Stimulated activated CD8-positive, alpha-beta memory T cell treated with anti-CD3 and anti-CD28 coated beads, Interleukin-2, amount 100 ng/mL, for 48 hours (primary cell): ENCODE results near the gene MC4R.

Source experiments
- DNase-seq, 2 donors: peaks; one replicate each; pipeline ENCODE4 v3.0.0-alpha.2; 2020; ENCODE audit warnings: low read depth in 2 of 2

The MC4R gene

GRCh38 chr18:60327880-60328279 lies 44.7 kb downstream of the MC4R start:
- no peak for DNase-seq

GRCh38 chr18:60322591-60322990 lies 50.0 kb downstream of the MC4R start:
- no peak for DNase-seq
